ENCODE data around the gene IMMP2L.
"Not testable (repeated sequence)": the region's sequence is repeated elsewhere in the genome, so short reads cannot be mapped to it uniquely, and the experiment has no call there.

Gene IMMP2L

DNA sequence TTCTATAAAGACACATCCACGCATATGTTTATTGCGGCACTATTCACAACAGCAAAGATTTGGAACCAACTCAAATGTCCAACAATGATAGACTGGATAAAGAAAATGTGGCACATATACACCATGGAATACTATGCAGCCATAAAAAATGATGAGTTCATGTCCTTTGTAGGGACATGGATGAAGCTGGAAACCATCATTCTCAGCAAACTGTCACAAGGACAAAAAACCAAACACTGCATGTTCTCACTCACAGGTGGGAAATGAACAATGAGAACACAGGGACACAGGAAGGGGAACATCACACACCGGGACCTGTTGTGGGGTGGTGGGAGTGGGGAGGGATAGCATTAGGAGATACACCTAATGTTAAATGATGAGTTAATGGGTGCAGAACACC, 238.6 kb downstream of the IMMP2L start:
- DNase-seq: not testable (repeated sequence)

DNA sequence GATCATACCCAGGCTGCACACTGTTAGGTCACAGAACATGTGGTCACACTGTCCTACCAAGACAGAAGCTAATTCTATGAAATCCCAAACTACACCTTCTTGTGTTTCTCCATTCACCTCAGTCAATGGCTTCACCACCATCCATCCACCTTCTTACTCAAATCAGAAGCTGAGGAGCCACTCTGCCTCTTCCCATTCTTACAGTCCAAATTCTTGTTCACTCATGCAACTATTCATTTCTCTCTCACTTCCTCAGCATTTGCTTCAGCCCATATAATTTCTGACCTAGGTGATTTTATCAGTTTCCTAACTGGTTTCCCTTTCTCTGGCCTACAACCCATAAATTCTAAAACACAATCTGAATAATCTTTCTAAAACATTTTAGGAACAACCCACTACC, 242.2 kb downstream of the IMMP2L start:
- no peak for DNase-seq

DNA sequence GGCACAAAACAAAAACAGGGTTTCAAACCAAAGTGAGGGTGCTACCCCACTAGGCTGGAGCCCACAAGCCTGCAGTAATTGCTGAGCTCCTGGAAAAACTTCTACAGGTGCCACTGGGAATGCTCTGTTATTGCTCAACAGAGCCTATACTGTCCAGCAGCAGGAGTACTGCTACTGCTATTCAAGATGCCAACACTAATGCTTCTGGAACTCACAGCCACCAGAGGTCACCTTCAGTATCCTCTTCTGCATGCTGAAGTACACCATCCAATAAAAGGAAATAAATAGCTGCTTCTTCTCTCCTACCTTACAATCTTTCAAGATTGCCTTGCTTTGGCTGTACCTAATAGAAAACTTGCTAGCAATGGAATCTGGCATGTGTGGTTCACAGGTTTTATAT, 249.3 kb downstream of the IMMP2L start:
- DNase-seq: no peak

DNA sequence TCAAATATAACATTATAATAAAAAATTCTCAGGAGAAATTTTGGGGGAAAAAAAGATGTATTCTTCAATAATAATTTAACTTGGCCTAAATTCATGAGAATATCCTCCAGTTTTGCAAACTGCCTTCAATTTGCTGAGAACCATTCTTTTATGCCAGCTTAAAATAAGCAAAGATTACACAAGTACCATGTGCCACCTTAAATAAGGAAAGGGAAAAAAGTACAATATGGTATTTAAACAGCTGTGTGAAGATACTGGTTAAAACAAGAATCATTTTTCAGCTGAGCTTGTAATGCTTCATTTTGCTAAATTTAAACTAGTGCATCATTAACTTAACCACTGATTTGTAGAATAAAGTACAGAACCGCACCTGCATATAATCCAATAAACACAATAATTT, 253.6 kb downstream of the IMMP2L start:
- DNase-seq: no peak

DNA sequence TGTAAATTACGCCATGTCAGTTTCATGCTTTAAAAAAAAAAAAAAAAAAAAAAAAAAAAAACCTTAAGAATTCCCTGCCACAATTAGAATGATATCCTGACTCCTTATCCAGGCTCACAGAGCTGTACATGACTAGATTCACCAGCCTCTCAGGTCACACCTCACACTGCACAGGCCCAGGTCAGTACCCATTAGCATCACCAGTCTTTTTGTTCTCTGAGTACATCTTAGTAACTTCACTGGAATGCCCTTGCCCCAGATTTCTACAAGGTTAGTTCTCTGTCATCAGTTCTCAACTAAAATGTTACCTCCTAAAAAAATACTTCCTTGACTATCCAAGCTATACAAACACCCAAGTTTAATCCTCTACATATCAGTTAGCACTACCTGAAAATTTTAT, 260.4 kb downstream of the IMMP2L start:
- DNase-seq: no peak

DNA sequence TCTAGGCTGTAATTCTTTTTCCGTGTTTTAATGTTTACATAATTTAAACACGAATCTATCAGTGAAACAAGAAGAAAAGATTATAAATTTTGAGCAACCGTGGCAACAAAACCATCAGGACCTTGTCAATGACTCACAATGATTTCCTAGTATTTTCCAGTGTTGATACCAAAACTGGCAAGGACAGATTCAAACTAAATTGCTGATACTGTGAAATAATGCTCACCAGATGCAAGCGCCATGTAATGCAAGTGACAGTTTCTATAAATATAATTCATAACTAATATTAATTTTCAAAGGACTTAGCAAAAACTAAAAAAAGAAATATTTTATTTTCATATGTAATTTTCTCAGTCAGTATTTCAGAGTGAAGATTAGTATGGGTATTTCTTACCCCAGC, 267.8 kb downstream of the IMMP2L start:
- DNase-seq: no peak

GRCh38 chr7:111292026-111292470, 270.2 kb downstream of the IMMP2L start:
- no peak for DNase-seq

DNA sequence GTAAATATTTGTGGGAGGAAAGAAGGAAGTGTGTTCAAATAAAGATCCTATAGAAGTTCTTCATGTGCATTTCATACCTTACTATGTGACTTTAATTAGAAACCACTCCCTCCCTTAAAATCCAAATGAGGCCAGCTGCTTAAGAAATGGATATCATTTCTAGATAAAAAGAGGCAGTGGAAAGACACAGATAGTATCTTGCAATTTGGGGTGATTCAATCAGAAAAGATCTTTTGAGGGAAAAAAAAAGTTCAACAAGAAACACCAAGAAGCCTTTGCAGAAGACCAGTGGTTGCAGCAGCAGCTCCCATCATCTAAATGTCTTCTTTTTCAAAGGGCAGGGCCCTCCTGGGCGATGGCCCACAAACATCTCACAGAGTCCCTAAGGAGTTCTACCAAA, 271.3 kb downstream of the IMMP2L start:
- DNase-seq: no peak

- DNase-seq: no peak
These were observed 271.9 kb downstream of the IMMP2L start for GRCh38 chr7:111290419-111290818.

DNA sequence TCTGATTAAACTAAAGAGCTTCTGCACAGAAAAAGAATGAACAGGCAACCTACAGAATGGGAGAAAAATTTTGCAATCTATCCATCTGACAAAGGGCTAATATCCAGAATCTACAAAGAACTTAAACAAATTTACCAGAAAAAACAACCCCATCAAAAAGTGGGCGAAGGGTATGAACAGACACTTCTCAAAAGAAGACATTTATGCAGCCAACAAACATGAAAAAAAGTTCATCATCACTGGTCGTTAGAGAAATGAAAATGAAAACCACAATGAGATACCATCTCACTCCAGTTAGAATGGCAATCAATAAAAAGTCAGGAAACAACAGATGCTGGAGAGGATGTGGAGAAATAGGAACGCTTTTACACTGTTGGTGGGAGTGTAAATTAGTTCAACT, 273.9 kb downstream of the IMMP2L start:
- not testable (repeated sequence) for DNase-seq

DNA sequence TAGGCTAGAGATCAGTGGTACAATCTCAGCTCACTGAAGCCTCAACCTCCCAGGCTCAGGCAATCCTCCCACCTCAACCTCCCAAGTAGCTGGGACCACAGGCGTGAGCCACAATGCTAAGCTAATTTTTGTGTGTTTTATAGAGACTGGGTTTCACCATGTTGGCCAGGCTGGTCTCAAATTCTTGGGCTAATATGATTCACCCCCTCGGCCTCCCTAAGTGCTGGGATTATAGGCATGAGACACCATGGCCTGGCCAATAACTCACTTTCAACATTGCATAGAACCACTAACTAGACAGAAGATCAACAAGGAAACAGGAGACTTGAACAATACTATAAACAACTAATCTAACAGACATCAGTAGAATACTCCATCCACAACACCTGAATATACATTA, 279.7 kb downstream of the IMMP2L start:
- no peak for DNase-seq

DNA sequence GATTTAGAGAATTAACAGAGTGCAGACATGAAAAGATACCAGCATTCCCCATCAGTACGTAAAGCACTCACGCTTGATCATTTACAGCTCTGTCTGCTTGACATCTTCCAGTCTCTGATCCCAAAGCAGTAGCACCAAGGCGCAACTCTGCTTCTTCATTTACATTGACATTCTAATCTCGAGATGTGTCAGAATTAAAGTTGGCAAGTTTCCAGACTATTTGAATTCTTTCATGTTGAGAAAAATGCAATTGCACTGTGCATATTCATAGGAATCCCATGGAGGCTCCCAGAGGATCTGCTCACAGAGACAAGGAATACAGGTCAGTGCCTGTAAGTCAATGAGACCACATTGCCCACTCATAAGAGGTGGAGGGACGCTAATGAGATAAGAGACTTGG, 287.4 kb downstream of the IMMP2L start:
- DNase-seq: no peak

GRCh38 chr7:111272092-111272491, 290.2 kb downstream of the IMMP2L start:
- DNase-seq: no peak

GRCh38 chr7:111270794-111271193, 291.5 kb downstream of the IMMP2L start:
- DNase-seq: not testable (repeated sequence)

GRCh38 chr7:111268941-111269340, 293.4 kb downstream of the IMMP2L start:
- DNase-seq: no peak

- no peak for DNase-seq
These were observed 295.7 kb downstream of the IMMP2L start for GRCh38 chr7:111266613-111267012.

GRCh38 chr7:111265394-111265793, 296.9 kb downstream of the IMMP2L start:
- no peak for DNase-seq

GRCh38 chr7:111264981-111265380, 297.3 kb downstream of the IMMP2L start:
- DNase-seq: no peak

DNA sequence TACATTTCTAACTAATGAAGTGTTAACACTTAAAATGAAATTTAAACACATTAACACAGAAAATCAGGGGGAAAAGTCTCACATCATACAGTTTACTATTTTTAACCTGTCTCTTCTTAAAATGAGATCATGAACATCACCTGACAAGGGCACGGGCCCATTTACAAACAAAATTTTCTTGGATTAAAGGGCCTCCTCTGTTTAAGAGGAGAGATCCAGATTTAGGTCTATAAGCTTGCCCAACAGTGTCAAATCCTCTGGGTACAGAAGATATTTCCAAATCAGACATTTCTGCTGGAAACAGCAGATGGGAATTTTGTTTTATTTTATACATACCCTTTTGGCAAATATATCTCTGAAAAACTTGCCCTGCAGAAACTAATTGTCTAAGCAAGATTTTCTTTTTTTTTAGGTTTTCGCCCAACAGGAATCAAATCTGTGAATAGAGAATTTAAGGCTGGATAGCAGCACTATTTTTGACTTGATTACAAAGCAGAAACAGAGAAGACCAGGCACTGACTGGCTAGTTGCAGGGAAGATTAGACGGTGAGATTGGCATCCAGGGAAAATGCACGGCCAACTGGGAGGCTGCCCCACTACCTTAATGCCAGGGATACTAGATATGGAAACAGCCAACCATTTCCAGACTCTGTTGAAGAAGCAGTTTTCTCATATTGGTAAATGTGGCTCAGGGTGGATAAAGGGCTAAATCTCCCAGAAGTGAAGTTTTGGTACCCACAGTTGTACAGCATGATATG, 298.0 kb downstream of the IMMP2L start:
- no peak for DNase-seq

- DNase-seq: no peak
These were observed 299.8 kb downstream of the IMMP2L start for GRCh38 chr7:111262293-111263116.

- DNase-seq: no peak
These were observed 300.8 kb downstream of the IMMP2L start for GRCh38 chr7:111261496-111261895.

DNA sequence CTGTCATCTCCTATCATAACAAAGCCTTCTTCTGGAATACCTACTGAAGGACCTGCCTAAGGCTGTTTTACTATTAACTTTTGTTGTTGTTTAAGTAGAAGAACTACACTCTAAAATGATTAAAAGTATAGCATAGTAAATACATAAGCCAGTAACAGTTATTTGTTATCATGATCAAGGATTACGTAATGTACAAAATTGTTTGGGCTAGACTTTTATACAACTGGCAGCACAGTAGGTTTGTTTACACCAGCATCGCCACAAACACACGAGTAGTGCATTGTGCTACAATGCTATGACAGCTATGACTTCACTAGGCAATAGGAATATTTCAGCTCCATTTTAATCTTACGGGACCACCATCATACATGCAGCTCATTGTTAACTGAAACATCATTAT, 302.3 kb downstream of the IMMP2L start:
- DNase-seq: no peak

DNA sequence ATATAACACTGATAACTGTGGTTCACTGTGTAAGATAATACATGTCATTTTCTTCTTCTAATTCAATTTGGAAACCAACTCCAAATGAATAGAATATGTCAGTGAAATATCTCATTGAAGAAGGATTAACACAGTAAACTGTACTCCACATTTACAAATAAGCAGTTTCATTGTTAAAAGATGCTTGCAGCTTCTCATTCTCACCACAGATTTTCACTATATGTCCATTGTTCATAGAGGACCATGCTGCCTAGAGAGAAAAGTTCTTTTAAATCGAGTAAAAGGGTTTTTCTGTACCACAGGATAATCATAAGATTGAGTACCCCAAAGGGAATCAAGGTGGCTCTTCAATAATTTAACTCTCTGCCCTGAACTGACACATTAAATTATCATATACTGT, 305.9 kb downstream of the IMMP2L start:
- no peak for DNase-seq

DNA sequence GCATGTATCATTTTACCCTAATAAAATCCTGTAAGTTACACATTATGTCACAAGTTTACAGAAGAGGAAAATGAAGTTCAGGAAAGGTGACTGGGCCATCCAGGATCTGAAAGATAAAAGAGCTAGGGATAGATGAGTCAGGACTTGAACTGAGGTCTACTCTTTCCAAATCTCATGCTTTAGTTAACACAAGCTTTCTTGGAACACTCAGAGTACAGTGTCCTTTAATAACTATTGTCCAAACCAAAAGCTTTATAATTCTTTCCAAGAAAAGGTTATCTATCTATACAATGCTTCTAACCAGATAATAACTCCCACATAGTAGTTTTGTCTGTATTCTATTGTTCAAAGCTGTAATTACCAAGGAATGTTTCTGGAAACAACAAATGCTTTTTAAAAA, 306.7 kb downstream of the IMMP2L start:
- DNase-seq: no peak
